Medulla oblongata (tissue), 1 donor: ENCODE data around the gene ABCA10.

Source experiments
- DNase-seq: peaks from one replicate; pipeline ENCODE4 v3.0.0-alpha.2; 2015; ENCODE audit errors: extremely low spot score

ABCA10 gene

DNA sequence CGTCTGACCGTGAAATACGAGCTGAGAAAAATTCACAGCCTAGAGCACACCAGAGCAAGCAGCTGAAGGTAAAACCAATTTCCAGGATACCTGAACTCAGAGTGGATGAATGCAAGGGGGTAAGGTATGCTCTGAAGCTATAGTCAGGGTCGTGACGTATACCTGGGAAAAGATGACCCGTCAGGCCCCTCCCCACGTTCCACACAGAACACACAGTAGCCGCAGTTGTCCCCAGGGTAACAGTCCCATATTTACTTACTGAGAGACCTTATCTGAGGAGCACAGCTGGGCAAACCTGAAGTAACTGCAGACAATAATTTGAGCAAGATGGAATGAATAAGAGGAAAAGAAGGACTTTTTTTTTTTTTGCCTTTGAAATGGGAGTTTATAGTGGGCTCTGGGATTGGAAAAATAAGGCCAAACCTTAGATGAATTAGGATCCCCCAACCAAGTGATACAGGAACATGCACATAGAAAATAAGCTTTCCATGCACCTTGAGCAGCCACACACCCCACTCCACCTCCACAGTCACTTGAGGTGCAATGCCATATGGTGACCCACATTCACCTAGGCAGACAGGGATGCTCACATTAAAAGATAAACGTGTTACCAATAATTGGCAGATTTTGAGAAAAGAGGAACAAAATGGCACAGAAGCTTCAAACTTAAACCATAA lies 124.9 kb downstream of the ABCA10 start:
- DNase-seq, result no peak

GRCh38 chr17:69098625-69099024 lies 130.0 kb downstream of the ABCA10 start:
- DNase-seq, result no peak
